Measurements from ENCODE around the gene TSPEAR.

Gene TSPEAR

DNA sequence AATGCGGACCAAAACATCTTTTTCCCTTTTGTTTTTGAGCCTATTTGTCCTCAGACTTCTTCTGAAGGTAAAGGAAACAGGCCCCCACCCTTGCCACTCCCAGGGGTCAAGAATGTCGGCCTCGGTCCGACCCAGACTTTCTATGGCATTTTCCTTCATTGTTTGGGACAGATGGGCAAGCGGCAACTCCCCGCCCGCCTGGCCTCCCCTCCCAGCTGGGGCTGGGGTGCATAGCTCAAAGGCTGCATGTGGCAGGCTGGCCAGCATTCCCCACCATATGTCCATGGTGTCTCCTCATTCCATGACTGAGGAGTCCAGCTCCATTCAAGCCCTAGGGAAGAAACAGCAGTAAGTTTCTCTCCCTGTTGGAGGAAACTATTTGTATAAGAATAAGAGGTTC lies 29.4 kb upstream of the TSPEAR start:
- no peak for DNase-seq (ENCODE audit: low read depth)

GRCh38 chr21:44739316-44739715 lies 27.9 kb upstream of the TSPEAR start:
- DNase-seq (ENCODE audit: low read depth): no peak

GRCh38 chr21:44738621-44739020 lies 27.2 kb upstream of the TSPEAR start:
- no peak for DNase-seq (ENCODE audit: low read depth)

- peak; percentile 20 for DNase-seq (ENCODE audit: low read depth)
Observed at GRCh38 chr21:44737706-44738354, 26.5 kb upstream of the TSPEAR start.

- DNase-seq (ENCODE audit: low read depth): no peak
Observed at GRCh38 chr21:44736291-44737004, 25.1 kb upstream of the TSPEAR start.

DNA sequence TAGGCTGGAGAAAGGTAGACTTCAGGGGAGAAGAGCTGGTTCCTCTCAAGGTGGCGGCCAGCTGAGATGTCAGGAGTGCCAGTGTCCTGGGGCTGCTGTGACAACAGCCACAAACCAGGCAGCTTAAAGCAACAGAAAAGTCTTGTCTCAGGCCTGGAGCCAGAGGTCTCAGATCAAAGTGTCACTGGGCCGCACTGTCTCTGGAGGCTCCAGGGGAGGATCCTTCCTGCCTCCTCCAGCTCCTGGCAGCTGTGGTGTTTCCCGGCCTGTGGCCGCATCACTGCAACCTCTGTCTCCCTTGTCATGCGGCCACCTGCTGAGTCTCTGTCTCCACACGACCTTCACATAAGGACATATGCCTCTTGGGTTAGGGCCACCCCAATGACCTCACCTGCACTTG lies 24.4 kb upstream of the TSPEAR start:
- DNase-seq (ENCODE audit: low read depth): no peak

DNA sequence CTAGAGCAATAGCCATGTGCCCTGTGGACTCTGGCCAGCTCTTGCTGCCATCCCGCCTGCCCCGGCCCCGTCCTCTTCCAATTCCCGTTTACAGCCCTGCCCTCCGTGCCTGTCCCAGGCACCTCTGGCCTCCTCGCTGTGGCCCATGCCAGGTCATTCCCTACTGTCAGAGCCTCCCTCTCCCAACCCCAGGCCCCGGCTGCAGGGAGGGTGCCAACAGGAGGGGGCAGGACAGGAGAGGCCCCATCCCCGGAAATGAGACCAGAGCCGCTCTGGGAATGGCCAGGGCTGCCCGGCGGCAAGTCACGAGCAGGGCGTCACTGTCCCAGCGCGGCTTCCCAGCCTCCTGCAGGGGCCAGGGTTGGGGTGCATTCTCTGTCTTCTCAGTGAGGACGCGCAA lies 23.5 kb upstream of the TSPEAR start:
- no peak for DNase-seq (ENCODE audit: low read depth)

DNA sequence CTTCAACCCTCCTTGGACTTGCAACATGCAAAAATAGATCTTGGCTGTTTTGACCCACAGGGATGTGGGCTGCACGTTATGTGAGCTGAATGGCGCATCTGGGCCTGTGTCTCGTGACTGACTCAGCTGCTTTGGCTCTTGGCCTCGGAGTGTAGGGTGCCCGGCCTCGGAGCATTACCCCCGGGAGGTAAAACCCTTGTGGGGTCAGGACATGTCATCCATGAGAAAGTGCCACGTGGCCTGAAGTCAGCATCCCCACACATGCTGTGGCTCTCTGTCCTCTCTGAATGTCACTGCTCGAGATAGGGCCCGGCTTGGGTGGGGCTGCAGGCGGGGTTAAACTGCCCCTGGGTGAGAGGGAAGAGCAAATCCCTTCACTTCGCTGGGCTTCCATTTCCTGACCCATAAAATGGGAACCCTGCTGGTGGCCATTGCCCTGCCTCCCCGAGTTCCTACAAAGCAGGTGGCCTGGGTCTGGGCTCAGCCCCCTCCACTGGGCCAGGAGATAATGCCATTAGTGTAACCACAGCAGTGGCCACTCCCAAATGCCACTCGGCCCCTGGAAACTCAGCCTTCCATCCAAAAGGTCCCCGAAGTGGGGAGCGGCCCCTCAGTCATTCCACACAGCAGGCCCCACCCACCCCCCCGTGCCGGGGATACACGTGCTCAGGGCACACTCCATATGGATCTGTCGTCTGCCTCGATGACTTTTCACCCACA lies 22.8 kb upstream of the TSPEAR start:
- no peak for DNase-seq (ENCODE audit: low read depth)

DNA sequence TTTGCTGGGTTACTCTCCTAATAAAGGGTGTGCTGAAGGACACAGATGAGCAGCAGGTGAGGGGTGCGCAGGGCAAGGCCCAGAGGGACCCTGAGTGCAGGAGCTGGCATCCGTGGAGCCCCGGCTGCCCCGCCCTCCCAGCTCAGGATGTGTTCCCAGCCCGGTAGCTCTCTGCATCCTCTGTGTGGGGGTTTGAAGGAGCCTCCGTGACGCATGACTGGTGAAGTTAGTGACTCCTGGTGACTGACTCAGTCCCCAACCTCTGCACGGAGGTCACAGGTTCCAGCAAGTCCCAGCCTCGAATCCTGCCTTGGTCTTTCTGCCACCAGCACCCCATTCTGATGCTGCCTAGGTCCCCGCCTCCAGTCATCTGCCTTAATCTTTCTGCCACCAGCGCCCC lies 21.6 kb upstream of the TSPEAR start:
- DNase-seq (ENCODE audit: low read depth): no peak

DNA sequence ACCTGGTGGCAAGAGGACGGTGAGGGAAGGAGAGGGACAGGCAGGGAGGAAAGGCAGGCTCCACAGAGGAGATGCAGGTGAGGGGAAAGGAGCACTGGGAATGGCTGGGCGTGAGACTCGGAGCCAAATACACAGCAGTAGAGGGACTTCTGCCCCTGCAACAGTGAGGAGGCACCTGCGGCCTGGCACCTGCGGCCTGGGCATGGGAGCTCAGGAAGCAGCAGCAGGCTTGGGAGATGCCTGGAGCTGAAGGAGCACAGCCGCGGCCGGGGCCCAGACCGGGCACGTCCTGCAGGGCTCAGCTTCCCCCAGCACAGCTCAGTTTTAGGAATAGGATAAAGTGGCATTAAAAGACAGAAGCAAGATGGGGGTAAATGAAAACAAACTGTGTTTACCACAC lies 20.9 kb upstream of the TSPEAR start:
- no peak for DNase-seq (ENCODE audit: low read depth)

- no peak for DNase-seq (ENCODE audit: low read depth)
Observed at GRCh38 chr21:44730951-44731579, 19.7 kb upstream of the TSPEAR start.

DNA sequence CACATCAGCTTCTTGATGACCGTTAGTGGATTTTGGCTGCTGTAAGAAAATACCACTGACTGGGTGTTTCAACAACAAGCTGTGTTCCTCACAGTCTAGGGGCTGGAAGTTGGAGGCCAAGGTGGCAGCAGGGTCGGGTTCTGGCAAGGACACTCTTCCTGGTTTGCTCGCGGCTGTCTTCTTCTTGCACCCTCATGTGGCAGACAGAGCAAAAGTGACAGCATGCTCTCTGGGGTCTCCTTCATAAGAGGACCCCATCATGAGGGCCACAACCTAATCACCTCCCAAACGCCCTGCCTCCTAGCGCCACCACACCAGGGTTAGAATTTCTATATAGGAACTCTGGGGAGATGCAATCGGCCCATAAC lies 18.6 kb upstream of the TSPEAR start:
- DNase-seq (ENCODE audit: low read depth): no peak

DNA sequence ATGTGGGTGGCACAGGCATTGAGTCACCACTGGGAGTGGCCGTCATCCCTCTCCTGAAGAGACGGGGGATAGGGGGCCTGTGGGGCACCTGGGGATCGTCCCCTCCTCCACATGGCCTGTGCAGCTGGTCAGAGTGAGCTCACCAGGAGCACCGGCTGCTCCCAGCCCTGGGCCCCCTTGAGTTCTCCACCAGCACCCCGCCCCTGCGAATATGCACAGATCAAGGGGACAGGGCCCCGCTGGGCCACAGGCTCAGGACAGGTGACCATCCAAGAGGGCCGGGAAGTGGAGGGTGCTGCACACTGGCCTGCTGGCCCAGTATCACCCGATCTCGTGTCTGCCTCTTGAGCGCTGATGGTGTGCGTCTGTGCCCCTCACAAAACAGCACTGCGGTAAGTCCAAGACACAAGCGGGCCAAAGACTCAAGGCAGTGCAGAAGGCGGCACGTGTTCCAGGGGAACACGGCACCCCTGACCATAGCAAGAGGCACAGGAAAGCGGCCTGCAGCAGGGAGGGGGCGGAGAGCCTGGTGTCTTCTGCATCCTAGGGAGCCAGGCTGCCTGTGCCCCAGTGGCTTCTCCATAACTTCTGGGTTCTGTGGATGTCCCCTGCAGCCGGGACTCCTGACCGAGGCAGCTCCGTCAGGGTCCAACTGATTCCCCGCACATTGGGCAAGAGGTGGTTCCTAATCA lies 18.1 kb upstream of the TSPEAR start:
- DNase-seq (ENCODE audit: low read depth): no peak

DNA sequence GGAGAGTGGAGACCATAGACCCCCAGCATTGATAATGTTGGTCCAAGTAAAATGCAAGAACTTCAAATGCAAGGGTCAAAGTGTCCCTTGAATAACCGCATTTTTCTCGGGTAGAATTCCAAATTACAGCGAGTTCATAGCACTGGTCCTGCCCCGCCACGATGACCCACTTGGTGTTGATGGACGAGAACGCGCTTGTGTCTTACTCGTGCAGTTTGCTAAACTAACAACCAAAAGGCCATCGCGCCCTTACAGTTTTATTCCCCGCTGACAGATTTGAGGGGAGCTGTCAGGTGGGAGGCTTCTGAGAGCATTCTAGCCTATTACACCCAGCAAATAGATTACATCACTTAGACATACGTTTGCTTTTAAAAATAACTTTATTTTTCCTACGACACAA lies 17.3 kb upstream of the TSPEAR start:
- no peak for DNase-seq (ENCODE audit: low read depth)

- no peak for DNase-seq (ENCODE audit: low read depth)
Observed at GRCh38 chr21:44727757-44728156, 16.4 kb upstream of the TSPEAR start.

- DNase-seq (ENCODE audit: low read depth): no peak
Observed at GRCh38 chr21:44727321-44727720, 15.9 kb upstream of the TSPEAR start.

DNA sequence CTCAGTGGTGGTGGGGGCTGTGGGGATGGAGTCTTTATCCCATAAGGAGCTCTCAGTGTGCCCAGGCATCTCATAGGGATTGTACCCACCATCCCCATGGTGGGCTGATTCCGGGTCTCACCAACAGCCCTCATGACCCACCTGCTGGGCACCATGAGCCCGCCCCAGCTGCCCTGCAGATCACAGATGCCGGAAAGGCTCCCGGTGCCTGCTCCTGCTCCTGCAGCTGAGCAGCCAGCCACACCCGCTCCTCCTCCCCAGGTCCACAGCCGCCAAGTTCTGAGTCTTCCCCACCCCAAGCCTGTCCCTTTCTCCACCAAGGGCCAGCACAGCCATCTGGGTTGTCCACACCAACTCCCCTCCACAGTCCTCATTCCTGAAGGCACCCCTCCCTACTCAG lies 15.5 kb upstream of the TSPEAR start:
- DNase-seq (ENCODE audit: low read depth): no peak

GRCh38 chr21:44724926-44725325 lies 13.6 kb upstream of the TSPEAR start:
- DNase-seq (ENCODE audit: low read depth): no peak

GRCh38 chr21:44724196-44724595 lies 12.8 kb upstream of the TSPEAR start:
- no peak for DNase-seq (ENCODE audit: low read depth)

DNA sequence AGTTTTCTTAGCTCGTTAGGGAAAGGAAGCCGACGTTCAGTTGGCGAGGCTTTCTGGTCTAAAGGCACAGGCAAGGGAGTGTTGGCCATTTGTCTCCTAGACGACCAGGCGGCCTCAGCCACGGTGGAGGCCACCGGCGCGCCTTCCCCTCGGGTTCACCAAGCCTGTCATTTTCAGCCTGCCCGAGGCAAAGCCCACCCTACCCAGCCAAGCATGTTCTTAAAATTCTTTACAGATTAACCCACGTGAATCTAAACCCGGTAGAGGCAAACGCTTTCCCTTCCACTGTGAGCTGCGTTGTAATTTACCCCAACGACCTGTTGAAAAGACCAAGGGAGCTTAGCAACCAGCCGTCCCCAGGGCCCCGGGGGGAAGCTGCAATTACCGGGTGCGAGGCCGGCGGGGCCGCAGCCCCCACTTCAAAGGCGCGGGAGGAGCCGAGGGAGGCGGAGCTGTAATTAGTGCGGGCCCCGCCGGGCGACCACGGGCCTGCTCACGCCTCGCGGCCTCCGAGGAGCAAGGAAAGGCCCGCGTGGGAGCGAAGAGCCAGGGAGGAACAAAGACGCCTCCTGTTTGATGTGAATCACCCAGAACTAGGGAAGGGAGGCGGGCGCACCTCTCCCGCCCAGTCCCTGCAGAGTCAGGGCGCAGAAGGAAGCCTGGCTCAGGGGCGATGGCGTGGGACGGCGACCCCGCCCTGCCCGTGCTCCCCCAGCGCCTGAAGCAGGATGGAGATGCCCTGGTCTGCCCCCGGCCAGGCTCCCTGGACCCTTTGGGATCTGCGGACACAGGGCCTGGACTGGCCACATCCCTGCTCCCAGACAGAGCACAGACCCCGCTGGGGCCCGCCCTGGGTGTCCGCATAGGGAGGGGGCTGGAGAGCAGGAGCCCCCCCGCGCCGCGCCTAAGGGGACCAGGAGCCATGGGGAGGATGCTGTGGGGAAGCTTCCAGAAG lies 12.1 kb upstream of the TSPEAR start:
- no peak for DNase-seq (ENCODE audit: low read depth)

- no peak for DNase-seq (ENCODE audit: low read depth)
Observed at GRCh38 chr21:44722731-44723130, 11.4 kb upstream of the TSPEAR start.
